ENCODE measurements around the gene RETSAT. TPM values are rescaled to one million over a fixed set of nuclear protein-coding genes. Genes with fewer than 3 reads are reported as not detected.

Gene RETSAT
- total and polyA plus RNA-seq, 11 donors = 22.5 to 74.9 (median 40.2) TPM

GRCh38 chr2:85314884-85315242 lies 39.5 kb downstream of the RETSAT start:
- no peak for TF ChIP-seq CTCF (IDR thresholded peaks at IDR 0.05)
- TF ChIP-seq POLR2A (IDR thresholded peaks at IDR 0.05) = no peak
- peaks cover 0 to 23% (median 6%) of the 10 kb centered on the region in 12 donors for H3K4me1 ChIP-seq
- intact Hi-C loops (cut with DNase I) = loop anchor here in 2 of 10 donors (1.0 to 2.0 kb wide), 2 partner anchors 28 kb away; no protein-coding TSS in a partner anchor
- no peaks in the 10 kb centered on the region for H3K27me3 ChIP-seq
- no peak overlapping the region for H3K4me3 ChIP-seq
- H3K36me3 ChIP-seq = peaks cover 0 to 57% (median 43%) of the 10 kb centered on the region in 9 donors
- WGBS, 4 donors = 78 to 88% (median 85%) methylated on average over 7 to 10 of the region's 10 CpGs
- H3K27ac ChIP-seq = no peak overlapping the region
- ATAC-seq = peak in 3 of 4 donors; percentile 22 to 43 (median 30)
- no peaks in the 10 kb centered on the region for H3K9me3 ChIP-seq
- no peak for DNase-seq

- no peak overlapping the region for H3K27ac ChIP-seq
- peaks cover 0 to 25% (median 13%) of the 10 kb centered on the region in 12 donors for H3K4me1 ChIP-seq
- ATAC-seq (no peak), DNase-seq (no peak)
- intact Hi-C loops (cut with DNase I) = no loop called here
- TF ChIP-seq POLR2A (IDR thresholded peaks at IDR 0.05) (no peak), CTCF (IDR thresholded peaks at IDR 0.05) (no peak)
- H3K36me3 ChIP-seq = peaks cover 0 to 44% (median 26%) of the 10 kb centered on the region in 9 donors
- H3K9me3 ChIP-seq = no peaks in the 10 kb centered on the region
- no peaks in the 10 kb centered on the region for H3K27me3 ChIP-seq
- 86 to 91% (median 89%) methylated on average over 7 of the region's 7 CpGs for WGBS, 4 donors
- H3K4me3 ChIP-seq = no peak overlapping the region
Measured at GRCh38 chr2:85312404-85312803, 41.9 kb downstream of the RETSAT start.

- Histone ChIP-seq H3K9me3 (no peaks in the 10 kb centered on the region), H3K36me3 (peaks cover 0 to 47% (median 24%) of the 10 kb centered on the region in 9 donors), H3K4me3 (no peak overlapping the region), H3K4me1 (peaks cover 0 to 38% (median 16%) of the 10 kb centered on the region in 12 donors), H3K27me3 (no peaks in the 10 kb centered on the region), H3K27ac (peak overlapping the region in 2 of 12 donors; percentile 38 to 42)
- intact Hi-C loops (cut with DNase I) = no loop called here
- 83 to 91% (median 85%) methylated on average over 3 of the region's 3 CpGs for WGBS, 4 donors
- no peak for DNase-seq
- ATAC-seq = no peak
- TF ChIP-seq POLR2A (IDR thresholded peaks at IDR 0.05) (no peak), CTCF (IDR thresholded peaks at IDR 0.05) (no peak)
Measured at GRCh38 chr2:85310330-85310729, 44.0 kb downstream of the RETSAT start.

- DNase-seq (no peak), ATAC-seq (peak in 1 of 4 donors; percentile 21)
- Histone ChIP-seq H3K9me3 (no peaks in the 10 kb centered on the region), H3K27me3 (no peaks in the 10 kb centered on the region), H3K4me1 (peaks cover 0 to 38% (median 16%) of the 10 kb centered on the region in 12 donors), H3K27ac (peak overlapping the region in 2 of 12 donors; percentile 38 to 42), H3K36me3 (peaks cover 0 to 48% (median 25%) of the 10 kb centered on the region in 9 donors), H3K4me3 (peak overlapping the region in 1 of 12 donors; percentile 29)
- WGBS, 4 donors = 69 to 79% (median 77%) methylated on average over 19 of the region's 19 CpGs
- intact Hi-C loops (cut with DNase I) = loop anchor here in 1 of 10 donors (10.0 kb wide), 1 partner anchor 385 kb away; no protein-coding TSS in a partner anchor
- TF ChIP-seq CTCF (IDR thresholded peaks at IDR 0.05) = no peak
- TF ChIP-seq POLR2A (IDR thresholded peaks at IDR 0.05) = no peak
Measured at GRCh38 chr2:85309699-85310321, 44.5 kb downstream of the RETSAT start.

Data from heart left ventricle (tissue), 16 donors.